ENCODE measurements around the gene MPIG6B. TPM values are rescaled to one million over a fixed set of nuclear protein-coding genes. Genes with fewer than 3 reads are reported as not detected.
A peak's percentile ranks its signal among the peaks of the same experiment; 100 is the strongest.

Gene MPIG6B
- total RNA-seq, 1 experiment from 2014 or later, result not detected

- no peak overlapping the region for H2BK15ac ChIP-seq (ENCODE audit: low read depth, low read length)
- 0 out of 2 replicates have a peak overlapping the region, but pooled peaks have one; percentile 64 for H3K14ac ChIP-seq (ENCODE audit: insufficient read depth, low read length)
- H3K27ac ChIP-seq (ENCODE audit: insufficient read length, low read depth, low read length), result no peak overlapping the region
- H3K27ac Mint-ChIP-seq, result peak overlapping the region in 1 of 3 experiments; percentile 31; a peak in 1 of 7 replicates
- no peak overlapping the region; a peak in 1 of 5 replicates for H3K4me3 Mint-ChIP-seq
- H2BK20ac ChIP-seq (ENCODE audit: low read depth, low read length, poor library complexity, severe bottlenecking), result no peak overlapping the region
- no peaks in the 10 kb centered on the region for H3K23me2 ChIP-seq (ENCODE audit: insufficient read length, low read depth, low read length, poor library complexity, severe bottlenecking)
- H3K4me1 Mint-ChIP-seq, result peaks cover 44 to 55% of the 10 kb centered on the region in 2 experiments
- H2BK12ac ChIP-seq (ENCODE audit: insufficient read length, low read depth, low read length), result peak overlapping the region; percentile 15
- H2AFZ ChIP-seq (ENCODE audit: low read length), result no peak overlapping the region
- no peak overlapping the region for H4K8ac ChIP-seq (replicated peaks; ENCODE audit: insufficient read length, low read depth, low read length)
- H3K9me3 Mint-ChIP-seq, result no peaks in the 10 kb centered on the region
- H3K79me1 ChIP-seq (ENCODE audit: insufficient read depth, low read depth, low read length, poor library complexity, severe bottlenecking), result no peaks in the 10 kb centered on the region
- H3K27me3 Mint-ChIP-seq (ENCODE audit: low read depth), result peaks cover 8% of the 10 kb centered on the region
- no peak overlapping the region for H3K56ac ChIP-seq (ENCODE audit: insufficient read length, low read depth, low read length)
- H4K20me1 ChIP-seq (ENCODE audit: control insufficient read depth, insufficient read depth, insufficient read length), result no peaks in the 10 kb centered on the region
- no peak overlapping the region for H2AK5ac ChIP-seq (ENCODE audit: insufficient read length, low read length)
- no peak overlapping the region for H4K5ac ChIP-seq (ENCODE audit: insufficient read length, low read depth, low read length)
- H4K91ac ChIP-seq (ENCODE audit: insufficient read length, low read depth, low read length), result no peak overlapping the region
- H3K9ac ChIP-seq (ENCODE audit: extremely low read depth, insufficient read length, low read length), result no peak overlapping the region
- H3K4me2 ChIP-seq (ENCODE audit: insufficient read depth, insufficient read length, low read length), result no peak overlapping the region
- H3K9me3 ChIP-seq (ENCODE audit: control insufficient read depth, low read depth, low read length), result no peaks in the 10 kb centered on the region
- H3K4me1 ChIP-seq (ENCODE audit: insufficient read depth, low read length), result peaks cover 5% of the 10 kb centered on the region; the same call in 1 of the 2 replicates
- no peak for TF ChIP-seq CTCF (conservative IDR thresholded peaks at IDR 0.05)
- H3K18ac ChIP-seq (ENCODE audit: insufficient read length, low read depth, low read length), result no peak overlapping the region
- H3K23ac ChIP-seq (ENCODE audit: insufficient read length, low read depth, low read length), result no peak overlapping the region
- H3K4ac ChIP-seq (ENCODE audit: low read depth, low read length), result no peak overlapping the region
- no CpG with 5 or more reads among the region's 4 CpGs for WGBS (ENCODE audit: extremely low coverage, insufficient read length, low lambda C conversion rate)
- no peaks in the 10 kb centered on the region for H3K36me3 Mint-ChIP-seq (ENCODE audit: insufficient read depth in 1 of 3, low read depth in 3 of 3)
- H3K27me3 ChIP-seq (ENCODE audit: insufficient read depth, low read length), result no peaks in the 10 kb centered on the region
- no peak overlapping the region for H2BK5ac ChIP-seq (ENCODE audit: insufficient read length, low read length)
- no peaks in the 10 kb centered on the region for H3K79me2 ChIP-seq (ENCODE audit: insufficient read depth, low read length)
- no peak overlapping the region for H3T11ph ChIP-seq (ENCODE audit: low read length)
- H2BK120ac ChIP-seq (ENCODE audit: low read depth, low read length, poor library complexity, severe bottlenecking), result no peak overlapping the region
- no peak for DNase-seq
Measured at GRCh38 chr6:31713465-31713864, 9.7 kb upstream of the MPIG6B start.
